ENCODE measurements around the gene ING2. TPM values are rescaled to one million over a fixed set of nuclear protein-coding genes. Genes with fewer than 3 reads are reported as not detected.

The ING2 gene
- total and polyA plus RNA-seq, 4 donors: 3.9 to 8.8 (median 5.1) TPM

GRCh38 chr4:183469285-183469684 is 35.6 kb upstream of the ING2 start:
- no peaks in the 10 kb centered on the region for H3K9me3 ChIP-seq (ENCODE audit: control insufficient read depth in 4 of 4, low read length in 3 of 4)
- no peak overlapping the region for H3K9ac ChIP-seq (ENCODE audit: low read depth in 1 of 2, low read length in 2 of 2)
- no peak for DNase-seq (ENCODE audit: low spot score)
- WGBS: 83% methylated on average over 1 of the region's 1 CpG
- no peaks in the 10 kb centered on the region for H3K36me3 ChIP-seq (ENCODE audit: control insufficient read depth in 4 of 4, insufficient read depth in 3 of 4, low read depth in 1 of 4, low read length in 3 of 4)
- H3K4me1 ChIP-seq (ENCODE audit: control insufficient read depth in 4 of 4, insufficient read depth in 4 of 4, low read length in 3 of 4): peaks cover 1 to 11% (median 6%) of the 10 kb centered on the region in 4 donors
- H3K27ac ChIP-seq (ENCODE audit: low read depth in 1 of 2, low read length in 2 of 2): no peak overlapping the region
- H3K4me3 ChIP-seq (ENCODE audit: low read depth in 1 of 3, low read length in 3 of 3): no peak overlapping the region
- no peaks in the 10 kb centered on the region for H3K27me3 ChIP-seq (ENCODE audit: control insufficient read depth in 4 of 4, insufficient read depth in 4 of 4, low read length in 3 of 4)
- TF ChIP-seq REST (IDR thresholded peaks at IDR 0.05) (no peak), EGR1 (IDR thresholded peaks at IDR 0.05; ENCODE audit: low read depth in 2 of 2) (no peak), RAD21 (IDR thresholded peaks at IDR 0.05) (no peak), HNF4A (conservative IDR thresholded peaks at IDR 0.05) (no peak), JUND (IDR thresholded peaks at IDR 0.05) (no peak), FOXA2 (IDR thresholded peaks at IDR 0.05) (no peak), FOXA1 (IDR thresholded peaks at IDR 0.05) (no peak), NR2F2 (IDR thresholded peaks at IDR 0.05) (no peak), ZBTB33 (IDR thresholded peaks at IDR 0.05) (no peak), GABPA (IDR thresholded peaks at IDR 0.05 in 1 of 2, conservative IDR thresholded peaks at IDR 0.05 in 1 of 2) (no peak), HNF4G (IDR thresholded peaks at IDR 0.05) (no peak), YY1 (IDR thresholded peaks at IDR 0.05) (no peak), MAX (IDR thresholded peaks at IDR 0.05) (no peak), SP1 (IDR thresholded peaks at IDR 0.05) (no peak), RXRA (IDR thresholded peaks at IDR 0.05) (no peak), TAF1 (conservative IDR thresholded peaks at IDR 0.05) (no peak)
- TF ChIP-seq, protein P1, sequence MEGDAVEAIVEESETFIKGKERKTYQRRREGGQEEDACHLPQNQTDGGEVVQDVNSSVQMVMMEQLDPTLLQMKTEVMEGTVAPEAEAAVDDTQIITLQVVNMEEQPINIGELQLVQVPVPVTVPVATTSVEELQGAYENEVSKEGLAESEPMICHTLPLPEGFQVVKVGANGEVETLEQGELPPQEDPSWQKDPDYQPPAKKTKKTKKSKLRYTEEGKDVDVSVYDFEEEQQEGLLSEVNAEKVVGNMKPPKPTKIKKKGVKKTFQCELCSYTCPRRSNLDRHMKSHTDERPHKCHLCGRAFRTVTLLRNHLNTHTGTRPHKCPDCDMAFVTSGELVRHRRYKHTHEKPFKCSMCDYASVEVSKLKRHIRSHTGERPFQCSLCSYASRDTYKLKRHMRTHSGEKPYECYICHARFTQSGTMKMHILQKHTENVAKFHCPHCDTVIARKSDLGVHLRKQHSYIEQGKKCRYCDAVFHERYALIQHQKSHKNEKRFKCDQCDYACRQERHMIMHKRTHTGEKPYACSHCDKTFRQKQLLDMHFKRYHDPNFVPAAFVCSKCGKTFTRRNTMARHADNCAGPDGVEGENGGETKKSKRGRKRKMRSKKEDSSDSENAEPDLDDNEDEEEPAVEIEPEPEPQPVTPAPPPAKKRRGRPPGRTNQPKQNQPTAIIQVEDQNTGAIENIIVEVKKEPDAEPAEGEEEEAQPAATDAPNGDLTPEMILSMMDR (IDR thresholded peaks at IDR 0.05; ENCODE audit: low read depth, low read length, missing input control): no peak
- TF ChIP-seq, protein P2, sequence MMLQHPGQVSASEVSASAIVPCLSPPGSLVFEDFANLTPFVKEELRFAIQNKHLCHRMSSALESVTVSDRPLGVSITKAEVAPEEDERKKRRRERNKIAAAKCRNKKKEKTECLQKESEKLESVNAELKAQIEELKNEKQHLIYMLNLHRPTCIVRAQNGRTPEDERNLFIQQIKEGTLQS (IDR thresholded peaks at IDR 0.05): no peak

Data from liver (tissue), 9 donors.